T-helper 1 cell (primary cell): ENCODE results near the gene SLC12A1.
"Not testable (repeated sequence)": the region's sequence is repeated elsewhere in the genome, so short reads cannot be mapped to it uniquely, and the experiment has no call there.

Experiments
- DNase-seq, 5 donors: peaks; one replicate each; pipeline ENCODE4 v3.0.0-alpha.2; 2012 to 2020

The SLC12A1 gene

DNA sequence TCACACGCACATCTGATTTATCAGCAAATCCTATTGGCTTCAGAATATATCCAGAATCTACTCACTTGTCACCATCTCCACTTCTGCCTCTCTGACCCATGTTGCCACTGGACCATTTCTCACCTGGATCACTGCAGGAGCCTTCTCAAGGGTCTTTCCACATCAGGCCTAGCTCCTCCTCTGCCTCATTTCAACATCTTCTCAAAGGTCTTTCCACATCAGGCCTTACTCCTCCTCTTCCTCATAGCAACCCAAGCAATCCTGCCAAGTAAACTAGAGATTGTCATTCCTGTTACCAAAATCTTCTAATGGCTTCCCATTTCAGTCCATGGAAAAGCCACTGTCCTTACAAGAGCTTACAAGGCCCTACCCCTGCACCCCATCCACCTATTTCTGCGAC lies 107.1 kb downstream of the SLC12A1 start:
- no peak for DNase-seq

DNA sequence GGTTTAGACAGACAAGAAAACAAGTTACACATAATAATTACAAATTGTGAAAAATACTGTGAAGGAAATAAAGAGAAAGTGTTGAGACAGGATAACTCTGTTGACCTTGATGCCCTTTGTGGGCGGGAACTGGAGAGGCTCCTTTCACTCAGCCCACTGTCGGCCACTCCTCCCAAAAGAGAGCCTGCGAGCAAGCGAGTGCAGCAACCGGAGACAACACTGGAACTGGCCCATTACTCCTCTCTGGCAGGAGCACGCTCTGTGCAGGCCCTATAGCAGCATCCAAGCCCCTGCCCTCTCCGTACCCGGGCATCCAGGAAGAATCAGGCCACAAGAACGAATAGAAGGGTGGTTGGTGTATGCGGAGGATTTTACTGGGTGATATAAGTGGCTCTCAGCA lies 108.9 kb downstream of the SLC12A1 start:
- DNase-seq: no peak

DNA sequence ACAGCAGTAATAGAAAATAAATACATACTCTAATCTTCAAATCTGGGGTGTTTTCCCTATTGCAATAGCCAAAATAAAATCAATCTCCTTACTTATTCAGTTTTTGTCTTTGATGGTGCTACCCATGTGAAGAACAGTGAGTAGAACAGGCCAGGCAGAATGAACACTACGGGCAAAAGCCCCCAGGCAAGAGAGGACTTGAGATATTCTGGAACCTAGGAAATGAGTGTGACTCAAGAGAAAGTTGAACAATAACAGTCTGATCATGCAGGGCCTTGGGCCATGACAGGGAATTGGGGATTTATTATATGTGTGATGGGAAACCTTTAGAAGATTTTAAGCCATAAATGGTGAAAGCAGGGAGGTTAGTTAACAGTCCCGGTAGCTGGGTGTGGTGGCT lies 111.1 kb downstream of the SLC12A1 start:
- DNase-seq: no peak

DNA sequence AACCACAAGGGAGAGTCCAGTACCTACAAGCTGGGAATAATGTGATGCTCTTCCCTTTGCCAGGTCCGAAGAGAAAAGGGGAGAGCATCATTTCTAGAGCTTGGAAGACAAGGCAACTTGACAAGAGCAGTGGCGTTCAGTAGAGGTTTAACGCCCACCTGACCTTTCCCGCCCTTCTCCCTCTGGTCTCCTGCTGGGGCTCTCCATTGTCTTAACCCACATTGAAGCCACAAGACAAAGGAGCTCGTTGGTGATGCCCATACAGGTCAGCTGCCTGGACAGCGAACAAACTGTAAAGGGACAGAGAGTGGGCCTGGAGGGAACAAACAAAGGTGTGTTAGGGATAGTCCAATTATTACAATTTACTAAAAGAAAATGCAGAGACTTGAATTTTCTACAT lies 112.0 kb downstream of the SLC12A1 start:
- no peak for DNase-seq

DNA sequence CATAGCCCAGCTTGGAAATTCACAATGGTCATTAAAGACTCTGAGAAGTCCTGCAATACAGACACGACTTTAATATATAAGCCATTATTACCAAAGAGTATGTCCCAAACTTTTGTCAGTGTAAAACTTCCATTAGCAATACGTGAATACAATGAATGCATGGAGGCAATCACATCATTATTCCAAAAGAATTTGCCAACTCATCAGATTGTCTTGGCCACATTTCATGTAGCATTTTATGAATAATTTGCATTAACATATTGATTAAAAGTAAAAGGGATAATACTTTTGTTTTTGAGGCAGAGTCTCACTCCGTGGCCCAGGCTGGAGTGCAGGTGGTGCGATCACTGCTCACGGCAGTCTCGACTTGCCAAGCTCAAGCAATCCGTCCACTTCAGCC lies 117.2 kb downstream of the SLC12A1 start:
- DNase-seq: no peak

DNA sequence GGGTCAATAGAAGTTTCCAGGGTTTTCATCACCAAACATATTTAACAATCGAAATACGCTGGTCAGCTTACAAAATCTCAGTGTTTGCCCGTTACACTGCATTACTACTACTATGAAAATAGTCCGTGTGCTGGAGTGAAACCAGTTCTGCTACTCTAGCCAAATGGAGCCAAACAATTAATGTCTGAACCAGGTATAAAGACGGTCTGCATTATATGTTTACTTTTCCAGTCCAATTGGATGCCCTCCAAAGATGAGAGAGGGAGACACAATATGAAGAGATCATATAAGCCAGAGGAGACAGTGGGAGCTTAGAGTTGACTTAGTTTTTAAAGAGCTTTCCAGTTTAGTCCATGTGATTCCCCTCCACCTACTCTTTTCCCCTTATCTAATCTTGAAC lies 118.8 kb downstream of the SLC12A1 start:
- DNase-seq: no peak

DNA sequence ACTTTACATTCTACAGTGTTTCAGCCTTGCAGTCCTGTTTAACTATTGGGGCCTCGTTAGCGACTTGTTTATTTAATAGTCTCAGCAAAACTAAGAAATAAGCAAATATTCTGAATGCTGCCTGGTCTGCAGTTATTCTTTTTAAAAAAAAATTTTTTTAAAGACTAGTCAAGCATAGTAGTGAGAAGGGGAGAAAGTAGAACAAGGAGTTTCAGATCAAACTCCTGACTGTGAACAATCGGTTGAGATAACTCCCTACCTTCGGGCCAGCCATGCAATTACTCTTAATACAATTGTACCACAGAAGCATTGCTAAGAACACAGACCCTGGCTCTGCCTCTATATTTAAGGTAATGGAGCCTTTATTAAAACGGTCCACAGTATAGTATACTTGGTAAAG lies 119.3 kb downstream of the SLC12A1 start:
- DNase-seq: no peak

DNA sequence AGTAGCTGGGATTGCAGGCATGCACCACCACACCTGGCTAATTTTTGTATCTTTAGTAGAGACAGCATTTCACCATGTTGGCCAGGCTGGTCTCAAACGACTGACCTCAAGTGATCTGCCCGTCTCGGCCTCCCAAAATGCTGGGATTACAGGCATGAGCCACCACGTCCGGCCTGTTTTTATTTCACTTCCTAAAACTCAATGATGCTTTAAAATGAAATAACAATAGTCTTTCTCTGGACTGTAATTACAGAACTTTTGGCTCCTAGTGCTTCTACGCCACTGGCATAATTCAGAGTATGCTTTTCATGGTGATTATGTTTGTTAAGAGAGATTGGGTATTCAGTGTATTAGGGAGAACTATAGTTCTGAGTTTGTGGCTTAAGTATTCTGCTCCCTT lies 120.1 kb downstream of the SLC12A1 start:
- not testable (repeated sequence) for DNase-seq

DNA sequence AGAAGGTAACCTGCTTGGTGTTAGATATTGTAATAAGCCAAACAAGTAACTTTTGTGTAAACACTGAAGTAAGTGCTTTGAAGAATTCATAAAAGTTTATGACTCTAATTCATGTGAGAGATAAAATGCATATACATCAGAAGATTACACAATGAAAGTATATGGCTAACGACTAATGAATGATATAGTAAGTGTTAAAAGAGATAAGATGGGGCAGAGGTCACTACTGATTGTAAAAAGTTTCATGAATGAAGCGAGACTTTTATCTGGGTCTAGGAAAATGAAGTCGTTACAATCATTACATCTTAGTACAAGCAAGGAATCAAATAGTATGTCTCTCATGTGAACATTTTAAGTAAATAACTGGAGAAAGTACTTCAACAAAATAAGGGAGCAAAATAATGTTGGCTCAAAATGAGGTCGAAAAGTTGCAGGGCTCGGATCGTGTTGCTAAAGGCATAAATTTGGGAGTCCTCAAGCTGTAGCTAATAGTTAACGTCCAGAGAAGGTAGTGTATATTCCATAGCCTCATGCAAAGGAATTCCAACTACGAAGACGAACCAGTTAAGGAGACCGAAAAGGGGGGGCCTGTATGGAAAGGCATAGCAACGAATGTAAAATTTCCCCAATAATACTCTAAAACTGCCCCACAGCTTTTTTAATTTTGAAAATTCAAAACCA lies 124.1 kb downstream of the SLC12A1 start:
- DNase-seq: no peak

DNA sequence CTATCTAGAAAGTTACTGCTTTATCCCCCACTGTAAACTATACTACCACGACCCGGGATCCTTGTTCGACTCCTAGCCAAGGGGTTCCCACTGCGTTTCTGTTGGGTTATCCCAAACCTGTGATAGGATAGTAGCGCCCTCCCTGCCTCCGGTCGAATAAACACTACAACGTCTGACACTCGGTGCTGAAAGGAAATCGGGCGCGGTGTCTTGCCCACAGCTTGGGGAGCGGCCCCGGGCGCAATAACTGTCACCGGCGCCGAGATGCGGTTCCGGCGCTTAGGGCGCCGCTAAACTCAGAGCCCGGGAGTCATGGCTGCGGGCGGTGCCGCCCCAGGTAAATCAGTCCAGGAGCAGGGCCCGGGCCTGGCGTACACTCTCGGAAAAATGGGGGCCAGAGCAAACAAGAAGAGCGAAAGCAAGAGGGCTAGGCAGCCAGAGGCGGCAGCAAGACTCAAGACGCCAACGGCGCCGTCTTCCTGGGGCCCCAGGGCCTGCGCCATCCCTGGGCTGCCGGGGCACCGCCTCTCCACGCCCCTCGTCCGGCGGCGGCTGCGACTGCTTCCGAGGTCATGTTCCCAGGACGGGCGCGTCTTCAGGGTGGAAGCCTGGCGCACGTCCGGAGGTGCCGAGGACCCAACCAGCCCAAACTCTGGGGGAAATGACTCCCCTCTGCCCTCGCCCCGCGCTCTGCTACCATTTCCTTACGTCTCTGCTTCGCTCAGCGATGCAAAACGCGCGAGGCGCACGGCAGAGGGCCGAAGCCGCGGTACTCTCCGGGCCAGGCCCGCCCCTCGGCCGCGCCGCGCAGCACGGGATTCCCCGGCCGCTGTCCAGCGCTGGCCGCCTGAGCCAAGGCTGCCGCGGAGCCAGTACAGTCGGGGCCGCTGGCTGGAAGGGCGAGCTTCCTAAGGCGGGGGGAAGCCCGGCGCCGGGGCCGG lies 125.0 kb downstream of the SLC12A1 start, which contains the start of gene DUT:
TSS of gene DUT (plus strand) at position 575 of the 941 bp plus-strand sequence. CDS start at position 662, 87 bp downstream.
- DNase-seq: peak; percentile 54 to 88 (median 71)

DNA sequence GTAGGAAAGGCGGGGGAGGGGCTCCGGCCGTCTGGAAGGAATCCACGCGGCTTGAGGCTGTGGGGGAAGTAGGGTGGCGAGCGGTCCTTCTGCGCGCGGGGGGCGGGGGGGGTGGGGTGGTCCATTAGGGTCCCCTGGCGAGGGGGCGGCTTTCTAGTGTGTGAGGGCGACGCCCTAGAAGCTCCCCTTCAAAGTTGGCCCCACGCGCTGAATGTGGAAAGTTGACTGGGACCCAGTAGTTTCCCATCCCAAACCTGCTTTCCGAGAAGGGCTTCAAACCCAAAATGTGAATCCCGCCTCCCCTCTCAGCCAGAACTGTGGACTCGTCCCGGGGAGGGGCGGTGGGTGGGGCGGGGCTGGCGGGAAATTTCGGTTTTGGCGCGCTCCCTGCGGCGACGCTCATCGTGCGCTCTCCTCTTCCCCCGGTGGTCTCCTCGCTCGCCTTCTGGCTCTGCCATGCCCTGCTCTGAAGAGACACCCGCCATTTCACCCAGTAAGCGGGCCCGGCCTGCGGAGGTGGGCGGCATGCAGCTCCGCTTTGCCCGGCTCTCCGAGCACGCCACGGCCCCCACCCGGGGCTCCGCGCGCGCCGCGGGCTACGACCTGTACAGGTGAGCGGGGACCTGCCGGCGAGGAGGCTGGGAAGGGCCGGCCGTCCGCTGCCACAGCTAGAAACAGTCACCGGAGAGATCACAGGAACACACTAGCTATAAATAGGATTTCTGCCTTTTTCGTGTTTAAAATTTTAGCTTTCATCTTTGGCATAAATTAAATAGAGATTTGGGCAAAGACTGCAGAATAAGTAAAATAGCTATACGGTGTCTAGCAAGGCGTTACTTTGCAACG lies 125.9 kb downstream of the SLC12A1 start:
- DNase-seq: peak; percentile 35 to 81 (median 59)

DNA sequence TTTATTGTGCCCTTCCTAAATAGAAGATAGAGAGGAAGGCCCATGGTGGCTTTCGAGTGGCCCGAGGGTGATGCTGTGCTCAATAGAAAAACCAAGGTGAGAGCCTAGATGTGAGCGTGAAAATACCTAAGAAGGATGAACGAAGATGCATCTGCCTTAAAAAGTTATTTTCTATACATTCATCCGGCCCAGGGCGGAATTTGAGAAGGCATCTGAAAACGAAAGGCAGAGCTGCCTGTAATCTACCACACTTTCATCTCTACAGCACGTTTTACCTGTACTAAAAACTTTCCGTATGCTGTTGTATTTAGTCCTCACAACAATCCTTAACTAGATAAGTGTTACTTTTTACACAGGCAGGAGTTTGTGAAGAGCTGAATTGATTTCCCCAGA lies 126.5 kb downstream of the SLC12A1 start:
- DNase-seq: peak in 1 of 5 donors; percentile 42

DNA sequence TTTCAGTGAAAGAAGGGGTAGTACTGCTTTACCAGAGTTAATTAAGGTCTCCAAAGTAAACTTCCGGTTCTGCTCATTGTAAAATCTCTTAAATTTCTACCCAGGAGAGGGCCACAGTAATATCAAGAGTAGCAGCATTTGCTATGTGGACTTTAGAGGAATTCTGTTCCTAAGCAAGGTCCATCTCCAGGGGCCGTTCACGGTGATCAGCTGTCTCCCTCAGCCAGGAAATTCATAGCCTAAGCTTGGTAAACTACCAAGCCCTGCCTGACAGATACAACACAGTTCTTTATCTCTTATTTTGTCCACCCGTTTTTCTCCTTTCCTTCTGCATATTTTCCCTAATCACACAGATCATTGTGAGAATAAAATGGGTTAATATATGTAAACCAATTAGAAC lies 127.4 kb downstream of the SLC12A1 start:
- no peak for DNase-seq

DNA sequence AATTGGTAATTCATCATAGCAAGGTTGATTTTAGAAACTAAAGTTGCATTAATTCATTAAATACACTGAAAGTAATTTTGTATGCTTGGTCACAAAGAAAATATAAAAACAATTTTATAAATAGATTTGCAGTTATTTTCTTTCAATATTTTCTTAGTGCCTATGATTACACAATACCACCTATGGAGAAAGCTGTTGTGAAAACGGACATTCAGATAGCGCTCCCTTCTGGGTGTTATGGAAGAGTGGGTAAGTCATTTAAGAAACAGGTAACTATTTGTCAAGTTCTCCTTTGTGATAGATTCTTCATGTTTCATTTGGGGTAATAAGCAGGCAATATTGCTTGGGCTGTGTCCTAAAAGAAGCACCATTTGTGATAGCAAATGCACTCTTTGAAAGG lies 128.2 kb downstream of the SLC12A1 start:
- DNase-seq: no peak

DNA sequence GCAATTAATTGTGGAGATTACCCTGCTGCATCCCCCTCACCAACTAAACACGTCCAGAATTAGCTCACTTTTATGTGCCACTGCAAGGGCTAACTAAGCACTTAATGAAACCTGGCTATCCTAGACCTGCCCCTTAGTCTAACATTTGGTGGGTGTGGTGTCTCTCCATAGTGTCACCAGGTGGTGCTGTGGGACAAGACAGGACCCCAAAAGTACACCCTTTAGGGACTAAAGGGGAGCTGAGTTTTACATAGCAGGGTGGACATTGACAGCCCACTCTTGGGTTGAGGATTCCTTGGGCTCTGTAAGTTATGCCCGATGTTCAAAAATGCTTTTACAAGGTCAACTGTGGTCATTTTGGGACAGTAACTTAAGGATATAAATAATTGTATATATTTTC lies 130.8 kb downstream of the SLC12A1 start:
- DNase-seq: no peak

DNA sequence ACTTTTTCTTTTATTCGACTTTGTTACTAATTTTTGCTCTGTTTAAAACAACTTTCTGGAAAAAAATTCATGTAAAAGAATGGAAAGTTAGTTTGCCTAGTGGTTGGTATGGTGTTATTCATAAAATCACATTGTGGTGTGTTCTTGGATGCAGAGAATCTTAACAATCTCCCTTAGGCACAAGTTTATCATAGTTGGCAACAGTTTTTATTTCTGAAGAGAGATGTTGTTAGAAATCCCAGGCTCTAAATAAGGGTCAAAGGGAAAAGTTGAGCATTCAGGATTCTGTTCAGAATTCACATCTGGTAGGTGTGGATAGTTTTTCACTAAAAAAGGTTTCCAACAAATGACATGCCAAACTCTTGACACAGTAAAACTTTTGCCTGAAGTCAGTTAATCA lies 131.5 kb downstream of the SLC12A1 start:
- no peak for DNase-seq

DNA sequence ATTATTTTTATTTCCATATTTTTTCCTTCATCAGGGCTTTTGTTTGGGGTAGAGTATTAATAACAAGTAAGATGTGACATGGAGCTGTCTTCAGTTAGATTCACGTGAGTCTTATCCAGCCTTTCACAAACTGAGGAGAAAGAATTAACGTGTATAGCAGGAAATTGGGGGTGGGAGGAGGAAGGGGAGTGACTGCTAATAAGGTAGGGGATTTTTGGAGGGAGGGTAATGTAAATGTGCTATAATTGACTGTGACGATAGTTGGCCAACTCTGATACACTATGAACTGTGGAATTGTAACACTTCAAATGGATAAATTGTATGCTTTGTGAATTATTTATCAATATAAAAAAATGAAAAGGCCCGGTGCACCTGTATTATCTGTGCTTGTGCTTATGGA lies 134.0 kb downstream of the SLC12A1 start:
- no peak for DNase-seq

DNA sequence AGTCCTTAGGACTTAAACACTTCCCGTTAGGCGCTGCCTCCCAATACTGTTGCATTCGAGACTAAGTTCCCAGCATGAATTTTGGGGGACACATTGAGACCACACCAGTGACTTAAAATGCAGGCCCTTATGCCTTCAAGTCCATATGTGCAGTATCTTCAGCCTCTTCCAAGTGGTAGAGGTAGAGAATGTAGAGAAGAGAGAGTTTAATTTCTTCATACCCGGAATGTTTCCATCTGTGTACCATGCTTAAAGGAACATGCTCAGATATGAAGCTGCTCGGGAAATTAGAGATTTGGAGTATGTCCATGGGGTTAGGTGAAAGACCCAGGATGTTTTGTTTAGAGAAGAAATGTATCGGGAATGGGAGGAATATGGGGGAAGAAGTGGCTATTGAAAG lies 137.8 kb downstream of the SLC12A1 start:
- DNase-seq: no peak

DNA sequence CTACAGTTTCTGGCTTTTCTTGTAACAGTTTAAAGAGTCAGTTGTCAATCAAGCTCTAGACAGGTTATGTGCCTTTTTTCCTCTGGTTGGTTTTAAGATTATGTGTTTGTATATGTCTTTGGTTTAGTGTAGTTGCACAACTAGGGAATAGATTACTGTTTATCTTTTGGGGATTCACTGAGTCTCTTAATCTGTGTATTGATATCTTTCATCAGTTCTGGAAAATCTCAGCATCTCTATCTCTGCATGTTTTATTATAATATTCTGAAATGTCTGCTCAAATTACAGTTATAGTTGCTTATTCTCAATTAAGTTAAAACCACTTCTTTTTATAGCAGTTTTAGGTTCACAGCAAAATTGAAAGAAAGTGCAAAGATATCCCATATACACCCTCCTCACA lies 139.4 kb downstream of the SLC12A1 start:
- DNase-seq: no peak

DNA sequence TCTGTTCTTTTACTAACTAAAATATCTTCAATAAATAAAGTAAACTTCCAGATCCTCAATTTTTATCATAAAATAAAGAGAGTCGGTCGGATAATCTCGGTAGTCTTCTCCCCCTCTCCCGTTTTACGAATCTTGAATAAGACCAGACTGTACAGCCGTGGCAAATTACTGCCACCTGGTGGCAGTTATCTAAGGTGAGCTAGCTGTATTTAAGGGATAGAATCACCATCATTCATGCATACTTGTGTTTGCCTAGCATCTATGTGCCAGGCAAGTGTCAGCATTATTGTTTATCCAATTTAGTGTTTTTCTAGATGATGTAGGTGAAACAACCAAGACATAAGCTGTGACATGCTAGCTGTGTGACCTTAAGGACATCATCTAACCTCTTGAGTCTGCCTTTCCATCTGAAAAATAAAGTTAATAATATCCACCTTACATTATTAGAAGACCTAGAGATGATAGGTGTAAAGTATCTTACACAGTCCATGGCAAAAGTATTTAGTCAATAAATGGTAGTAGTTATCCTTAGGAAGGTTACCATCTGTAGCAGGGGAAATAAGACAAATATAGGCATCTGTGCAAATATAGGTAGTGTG lies 146.5 kb downstream of the SLC12A1 start:
- peak in 4 of 5 donors; percentile 20 to 67 (median 30) for DNase-seq
